A549 (cell line): ENCODE data around the gene CELF4. TPM values are rescaled to one million over a fixed set of nuclear protein-coding genes. Genes with fewer than 3 reads are reported as not detected.

Experiments
- ATAC-seq, 2 experiments: fragments of 200-7000 bp in 1 of 2; fragments of >200 bp in 1 of 2; cut with Nextera tagmentation in 1 of 2; cut with Tn5 transposase in 1 of 2; 3 replicates each; pipeline versions ENCODE4 v1.8.0 to v1.9.1; 2018 to 2020; ENCODE audit warnings: mild to moderate bottlenecking in 1 of 2, moderate library complexity in 1 of 2
- CTCF ChIA-PET: fragments of 300-600 bp; sonication (Branson Sonifier 250); formaldehyde crosslinking; extraction: SDS; loops from one replicate; lab custom pipeline; 2021; ENCODE audit warnings: antibody characterized with exemption, inconsistent platforms; lab: Yijun Ruan, JAX
- POLR2A ChIA-PET: fragments of 350-600 bp; formaldehyde crosslinking; extraction: SDS; loops from one replicate; lab custom pipeline; 2021; ENCODE audit warnings: antibody characterized with exemption, inconsistent platforms; lab: Yijun Ruan, JAX
- DNase-seq, 2 experiments: peaks; one replicate each; pipeline versions ENCODE4 v3.0.0 to v3.0.0-alpha.2; 2011 to 2016; ENCODE audit warnings: low read depth in 1 of 2, low spot score in 1 of 2
- FAIRE-seq: peaks from 2 replicates; lab custom pipeline; 2011; peaks lifted over from hg19 to GRCh38; lab: Jason Lieb, UNC
- H3K27ac ChIP-seq, 2 experiments: fragments of >200 bp; sonication (Bioruptor Twin); formaldehyde crosslinking; 3 replicates each; pipeline ENCODE4 v1.5.1; 2016 to 2017
- H3K4me1 ChIP-seq: fragments of >200 bp; sonication (Bioruptor Twin); formaldehyde crosslinking; 3 replicates; pipeline ENCODE4 v1.6.1; 2016
- H3K4me2 ChIP-seq: fragments of >200 bp; sonication (Bioruptor Twin); formaldehyde crosslinking; 3 replicates; pipeline ENCODE4 v1.6.1; 2016
- H3K4me3 ChIP-seq: fragments of >200 bp; sonication (Bioruptor Twin); formaldehyde crosslinking; 3 replicates; pipeline ENCODE4 v1.5.1; 2016
- H3K9me3 ChIP-seq: fragments of >200 bp; sonication (Bioruptor Twin); formaldehyde crosslinking; 3 replicates; pipeline ENCODE4 v1.6.1; 2016
- BCL3 ChIP-seq: fragments of >200 bp; sonication (Bioruptor Twin); formaldehyde crosslinking; IDR thresholded peaks from 3 replicates; pipeline ENCODE4 v1.6.1; 2016
- EHF ChIP-seq: fragments of 250-450 bp; sonication (Bioruptor Pico); IDR thresholded peaks from 2 replicates; pipeline ENCODE4 v1.5.0; 2020; ENCODE audit warnings: mild to moderate bottlenecking
- EHMT2 ChIP-seq: fragments of 200-600 bp; sonication (generic); IDR thresholded peaks from 2 replicates; pipeline ENCODE4 v1.6.1; 2016; ENCODE audit warnings: antibody characterized with exemption, low read depth, mild to moderate bottlenecking, moderate library complexity
- ESRRA ChIP-seq: fragments of 150-350 bp; IDR thresholded peaks from 2 replicates; pipeline ENCODE4 v1.6.1; 2014; ENCODE audit warnings: mild to moderate bottlenecking, low read length, borderline replicate concordance
- FOSL2 ChIP-seq, 2 experiments: fragments of 450-650 bp in 1 of 2; fragments of >200 bp in 1 of 2; sonication (Bioruptor Twin) in 1 of 2; formaldehyde crosslinking; IDR thresholded peaks; 2 replicates each; pipeline versions ENCODE4 v1.5.0 to v1.6.1; 2016 to 2020; ENCODE audit warnings: mild to moderate bottlenecking in 1 of 2, moderate library complexity in 1 of 2
- HDAC2 ChIP-seq: fragments of 200-600 bp; sonication (generic); IDR thresholded peaks from 2 replicates; pipeline ENCODE4 v1.6.1; 2016
- HOXA7 ChIP-seq: fragments of 250-450 bp; sonication (Bioruptor Pico); IDR thresholded peaks from 2 replicates; pipeline ENCODE4 v1.5.0; 2020; ENCODE audit warnings: mild to moderate bottlenecking, moderate library complexity
- HOXB13 ChIP-seq: fragments of 250-450 bp; sonication (Bioruptor Pico); IDR thresholded peaks from 2 replicates; pipeline ENCODE4 v1.5.0; 2020; ENCODE audit warnings: low read depth, mild to moderate bottlenecking, moderate library complexity
- JUN ChIP-seq, 2 experiments: fragments of >200 bp; sonication (Bioruptor Twin); formaldehyde crosslinking; IDR thresholded peaks; 2 replicates in 1 of 2; 3 replicates in 1 of 2; pipeline ENCODE4 v1.6.1; 2016 to 2017
- JUNB ChIP-seq: fragments of >200 bp; sonication (Bioruptor Twin); formaldehyde crosslinking; IDR thresholded peaks from 2 replicates; pipeline ENCODE4 v1.6.1; 2016
- KDM1A ChIP-seq: fragments of 200-600 bp; sonication (generic); IDR thresholded peaks from 2 replicates; pipeline ENCODE4 v1.6.1; 2016; ENCODE audit warnings: low read depth, mild to moderate bottlenecking
- MYC ChIP-seq: IDR thresholded peaks from 2 replicates; pipeline ENCODE4 v1.6.1; 2012; ENCODE audit warnings: mild to moderate bottlenecking, inconsistent platforms, low read length, improper control_type of control experiment, borderline replicate concordance
- POLR2AphosphoS2 ChIP-seq: conservative IDR thresholded peaks from 2 replicates; pipeline ENCODE4 v1.6.1; 2012; ENCODE audit warnings: low read length, improper control_type of control experiment, inconsistent platforms
- SMC3 ChIP-seq: fragments of >200 bp; sonication (Bioruptor Twin); formaldehyde crosslinking; IDR thresholded peaks from 3 replicates; pipeline ENCODE4 v1.6.1; 2018; ENCODE audit warnings: inconsistent platforms
- SREBF2 ChIP-seq: fragments of 450-650 bp; IDR thresholded peaks from 2 replicates; pipeline ENCODE4 v1.6.1; 2014; ENCODE audit warnings: mild to moderate bottlenecking, moderate library complexity
- ZFP36 ChIP-seq: fragments of 450-650 bp; IDR thresholded peaks from 2 replicates; pipeline ENCODE4 v1.6.1; 2014; ENCODE audit warnings: borderline replicate concordance; ENCODE audit not compliant: partially characterized antibody
- ZSCAN20 ChIP-seq: fragments of 250-450 bp; sonication (Bioruptor Pico); IDR thresholded peaks from 2 replicates; pipeline ENCODE4 v1.8.0; 2022; ENCODE audit warnings: mild to moderate bottlenecking, moderate library complexity
- WGBS: methylation state at CpG from one replicate; pipeline ENCODE4 v1.1.6; 2017; ENCODE audit errors: missing lambda C conversion rate; 5-methylcytosine and 5-hydroxymethylcytosine counted together
- polyA plus RNA-seq, 4 experiments: library from polyadenylated mRNA; depleted of rRNA in 3 of 4; stranded (reverse); fragments of >200 nt; fragmentation: RNase III in 1 of 4; extraction: RNeasy Plus Mini Kit Qiagen cat#74134 plus additional on column Dnase treatment in 1 of 4; gene quantifications; 2 replicates in 3 of 4; 3 replicates in 1 of 4; pipeline ENCODE4 v1.2.3, GENCODE V29; 2011 to 2017
- TF ChIP-seq, protein P1 (sequence below): fragments of 150-350 bp; IDR thresholded peaks from 2 replicates; pipeline ENCODE4 v1.6.1; 2014; ENCODE audit warnings: low read depth, mild to moderate bottlenecking, low read length
- TF ChIP-seq, protein P2 (sequence below): IDR thresholded peaks from 2 replicates; pipeline ENCODE4 v1.6.1; 2012; ENCODE audit warnings: low read depth, borderline replicate concordance
- TF ChIP-seq, protein P3 (sequence below): IDR thresholded peaks from 2 replicates; pipeline ENCODE4 v1.6.1; 2012
- TF ChIP-seq, protein P4 (sequence below): fragments of >200 bp; sonication (Bioruptor Twin); formaldehyde crosslinking; IDR thresholded peaks from 3 replicates; pipeline ENCODE4 v1.5.1; 2016

Gene CELF4
- polyA plus RNA-seq, 2 of the 4 experiments (the other 2 are of a cell fraction) = 0.08 TPM; not detected in 1

GRCh38 chr18:37487400-37487867 is 78.2 kb downstream of the CELF4 start:
- Histone ChIP-seq H3K4me1 (no peaks in the 10 kb centered on the region), H3K4me2 (no peak overlapping the region), H3K4me3 (no peak overlapping the region), H3K9me3 (no peaks in the 10 kb centered on the region), H3K27ac (no peak overlapping the region)
- no peak for TF ChIP-seq MYC
- TF ChIP-seq JUNB = no peak
- TF ChIP-seq JUN (IDR thresholded peaks at IDR 0.05) = no peak
- TF ChIP-seq HDAC2 = no peak
- 28% methylated on average over 11 of the region's 13 CpGs for WGBS
- CTCF ChIA-PET = interaction anchor here (1.5 kb wide), 1 partner anchor 165 kb away, joined by 3 read pairs; no protein-coding TSS in a partner anchor
- DNase-seq (no peak), FAIRE-seq (no peak), ATAC-seq (no peak)
- POLR2A ChIA-PET = no interaction called here

DNA sequence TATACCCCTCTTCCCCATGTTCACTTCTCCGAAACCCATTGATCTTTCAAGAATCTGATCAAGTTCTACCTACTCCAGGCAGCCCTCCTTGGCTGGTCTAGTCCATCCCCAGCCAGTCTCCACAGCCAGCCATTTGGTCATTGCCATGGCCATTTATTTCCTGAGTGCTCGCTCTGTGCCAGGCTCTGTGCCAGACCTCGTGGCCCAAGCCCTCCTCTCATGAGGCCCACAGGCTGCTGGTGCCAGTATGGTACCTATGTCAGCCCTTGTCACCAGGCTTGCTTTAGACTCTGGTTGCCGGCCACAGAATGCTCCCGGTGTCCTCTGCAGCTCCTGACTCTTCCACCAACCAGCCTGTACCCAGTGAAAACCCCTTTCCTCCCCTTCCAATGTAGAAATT is 78.8 kb downstream of the CELF4 start:
- no peak overlapping the region for H3K4me2 ChIP-seq
- DNase-seq (no peak), FAIRE-seq (no peak)
- H3K27ac ChIP-seq = no peak overlapping the region
- 44% methylated on average over 5 of the region's 5 CpGs for WGBS
- CTCF ChIA-PET = interaction anchor here (1.3 to 1.5 kb wide), 2 partner anchors 53 to 165 kb away, joined by 3 read pairs; no protein-coding TSS in a partner anchor
- POLR2A ChIA-PET = no interaction called here
- no peaks in the 10 kb centered on the region for H3K9me3 ChIP-seq
- no peaks in the 10 kb centered on the region for H3K4me1 ChIP-seq
- TF ChIP-seq BCL3 (no peak), EHMT2 (no peak), JUN (IDR thresholded peaks at IDR 0.05) (no peak), KDM1A (no peak), POLR2AphosphoS2 (no peak), ESRRA (no peak), HOXB13 (CRISPR knock-in tag) (no peak), ZFP36 (no peak), HOXA7 (no peak), ZSCAN20 (no peak)
- TF ChIP-seq, protein P1, sequence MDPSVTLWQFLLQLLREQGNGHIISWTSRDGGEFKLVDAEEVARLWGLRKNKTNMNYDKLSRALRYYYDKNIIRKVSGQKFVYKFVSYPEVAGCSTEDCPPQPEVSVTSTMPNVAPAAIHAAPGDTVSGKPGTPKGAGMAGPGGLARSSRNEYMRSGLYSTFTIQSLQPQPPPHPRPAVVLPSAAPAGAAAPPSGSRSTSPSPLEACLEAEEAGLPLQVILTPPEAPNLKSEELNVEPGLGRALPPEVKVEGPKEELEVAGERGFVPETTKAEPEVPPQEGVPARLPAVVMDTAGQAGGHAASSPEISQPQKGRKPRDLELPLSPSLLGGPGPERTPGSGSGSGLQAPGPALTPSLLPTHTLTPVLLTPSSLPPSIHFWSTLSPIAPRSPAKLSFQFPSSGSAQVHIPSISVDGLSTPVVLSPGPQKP = no peak
- TF ChIP-seq, protein P2, sequence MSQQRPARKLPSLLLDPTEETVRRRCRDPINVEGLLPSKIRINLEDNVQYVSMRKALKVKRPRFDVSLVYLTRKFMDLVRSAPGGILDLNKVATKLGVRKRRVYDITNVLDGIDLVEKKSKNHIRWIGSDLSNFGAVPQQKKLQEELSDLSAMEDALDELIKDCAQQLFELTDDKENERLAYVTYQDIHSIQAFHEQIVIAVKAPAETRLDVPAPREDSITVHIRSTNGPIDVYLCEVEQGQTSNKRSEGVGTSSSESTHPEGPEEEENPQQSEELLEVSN = no peak
- TF ChIP-seq, protein P3, sequence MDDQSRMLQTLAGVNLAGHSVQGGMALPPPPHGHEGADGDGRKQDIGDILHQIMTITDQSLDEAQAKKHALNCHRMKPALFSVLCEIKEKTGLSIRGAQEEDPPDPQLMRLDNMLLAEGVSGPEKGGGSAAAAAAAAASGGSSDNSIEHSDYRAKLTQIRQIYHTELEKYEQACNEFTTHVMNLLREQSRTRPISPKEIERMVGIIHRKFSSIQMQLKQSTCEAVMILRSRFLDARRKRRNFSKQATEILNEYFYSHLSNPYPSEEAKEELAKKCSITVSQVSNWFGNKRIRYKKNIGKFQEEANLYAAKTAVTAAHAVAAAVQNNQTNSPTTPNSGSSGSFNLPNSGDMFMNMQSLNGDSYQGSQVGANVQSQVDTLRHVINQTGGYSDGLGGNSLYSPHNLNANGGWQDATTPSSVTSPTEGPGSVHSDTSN = no peak
- TF ChIP-seq, all 56 proteins: peak for 0
- H3K4me3 ChIP-seq = no peak overlapping the region
- no peak for ATAC-seq

DNA sequence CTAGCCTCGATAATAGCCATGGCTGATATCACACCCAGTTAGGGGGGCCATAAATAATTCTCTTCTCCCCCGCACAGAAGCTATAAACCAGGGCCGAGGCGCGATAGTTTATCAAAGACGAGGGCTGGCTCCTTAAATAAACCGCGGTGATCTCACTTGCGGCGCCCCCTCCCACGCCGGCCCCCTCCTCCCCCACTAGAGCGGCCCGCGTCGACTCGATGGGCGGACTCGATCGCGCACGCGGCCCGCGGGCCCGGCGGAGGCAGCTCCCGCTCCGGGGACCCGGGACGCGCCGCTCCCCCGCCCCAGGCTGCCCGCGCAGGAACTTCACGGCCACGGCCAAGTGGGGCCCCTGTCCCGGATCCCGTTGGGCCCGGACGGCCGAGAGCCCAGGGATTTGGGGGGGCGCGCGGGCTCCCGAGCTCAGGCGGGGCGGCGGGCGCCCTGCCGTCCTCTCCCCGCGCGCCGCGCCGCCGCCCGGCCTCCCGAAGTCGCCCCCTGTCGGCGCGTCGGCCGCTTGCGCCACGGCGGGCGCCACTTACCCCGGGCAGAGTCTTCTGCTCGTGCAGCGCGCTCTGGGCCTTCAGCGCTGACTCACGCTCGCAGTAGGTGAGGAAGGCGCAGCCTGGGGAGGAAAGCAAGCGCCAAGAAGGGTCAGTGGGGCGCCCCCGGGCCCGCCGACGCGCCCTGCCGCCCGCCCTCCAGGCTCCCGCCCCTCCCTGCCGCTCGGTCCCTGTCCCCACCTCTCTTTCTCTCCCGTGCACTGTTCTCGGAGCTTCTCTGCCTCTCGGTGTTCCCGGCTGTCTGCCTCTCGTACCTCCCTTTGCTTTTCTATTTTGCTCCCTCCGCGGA is 80.4 kb downstream of the CELF4 start:
- peak overlapping the region; percentile 75 for H3K4me2 ChIP-seq
- H3K9me3 ChIP-seq = no peaks in the 10 kb centered on the region
- H3K4me1 ChIP-seq = no peaks in the 10 kb centered on the region
- FAIRE-seq = no peak
- no peak overlapping the region for H3K27ac ChIP-seq
- peak overlapping the region; percentile 30; the same call in 1 of the 3 replicates for H3K4me3 ChIP-seq
- ChIA-PET CTCF (interaction anchor here (0.7 to 1.7 kb wide), 13 partner anchors 10 to 278 kb away, joined by 3 to 7 read pairs (median 3); no protein-coding TSS in a partner anchor), POLR2A (no interaction called here)
- ATAC-seq = peak; percentile 89 to 95
- no peak for TF ChIP-seq FOSL2 (IDR thresholded peaks at IDR 0.05)
- no peak for TF ChIP-seq FOSL2 (CRISPR knock-in tag; IDR thresholded peaks at IDR 0.05)
- 0 out of 3 replicates have a peak, but pooled peaks have one; percentile 23 for TF ChIP-seq SMC3
- no peak for TF ChIP-seq SREBF2
- TF ChIP-seq, protein P3 = no peak
- no peak for TF ChIP-seq ZSCAN20
- TF ChIP-seq EHF (CRISPR knock-in tag) = no peak
- TF ChIP-seq, protein P4, sequence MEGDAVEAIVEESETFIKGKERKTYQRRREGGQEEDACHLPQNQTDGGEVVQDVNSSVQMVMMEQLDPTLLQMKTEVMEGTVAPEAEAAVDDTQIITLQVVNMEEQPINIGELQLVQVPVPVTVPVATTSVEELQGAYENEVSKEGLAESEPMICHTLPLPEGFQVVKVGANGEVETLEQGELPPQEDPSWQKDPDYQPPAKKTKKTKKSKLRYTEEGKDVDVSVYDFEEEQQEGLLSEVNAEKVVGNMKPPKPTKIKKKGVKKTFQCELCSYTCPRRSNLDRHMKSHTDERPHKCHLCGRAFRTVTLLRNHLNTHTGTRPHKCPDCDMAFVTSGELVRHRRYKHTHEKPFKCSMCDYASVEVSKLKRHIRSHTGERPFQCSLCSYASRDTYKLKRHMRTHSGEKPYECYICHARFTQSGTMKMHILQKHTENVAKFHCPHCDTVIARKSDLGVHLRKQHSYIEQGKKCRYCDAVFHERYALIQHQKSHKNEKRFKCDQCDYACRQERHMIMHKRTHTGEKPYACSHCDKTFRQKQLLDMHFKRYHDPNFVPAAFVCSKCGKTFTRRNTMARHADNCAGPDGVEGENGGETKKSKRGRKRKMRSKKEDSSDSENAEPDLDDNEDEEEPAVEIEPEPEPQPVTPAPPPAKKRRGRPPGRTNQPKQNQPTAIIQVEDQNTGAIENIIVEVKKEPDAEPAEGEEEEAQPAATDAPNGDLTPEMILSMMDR = peak; percentile 43
- WGBS = 29% methylated on average over 13 of the region's 98 CpGs
- peak; percentile 29 to 47 for DNase-seq
